Coronary artery (tissue), 2 donors: ENCODE data around the gene SLC44A5.

Experiments
- DNase-seq: peaks from one replicate; pipeline ENCODE4 v3.0.0-alpha.2; 2017; ENCODE audit warnings: low spot score
- H3K27ac ChIP-seq, 2 donors: fragments of 200-600 bp; sonication (generic); one replicate each; pipeline ENCODE4 v1.5.1; 2016 to 2019
- H3K4me3 ChIP-seq: fragments of 200-600 bp; sonication (generic); 2 replicates; pipeline ENCODE4 v1.5.1; 2016; ENCODE audit warnings: mild to moderate bottlenecking, moderate library complexity
- TF ChIP-seq, protein P1 (sequence below): fragments of 200-600 bp; sonication (generic); IDR thresholded peaks from one replicate; pipeline ENCODE4 v1.5.1; 2019; ENCODE audit warnings: antibody characterized with exemption

Gene SLC44A5

DNA sequence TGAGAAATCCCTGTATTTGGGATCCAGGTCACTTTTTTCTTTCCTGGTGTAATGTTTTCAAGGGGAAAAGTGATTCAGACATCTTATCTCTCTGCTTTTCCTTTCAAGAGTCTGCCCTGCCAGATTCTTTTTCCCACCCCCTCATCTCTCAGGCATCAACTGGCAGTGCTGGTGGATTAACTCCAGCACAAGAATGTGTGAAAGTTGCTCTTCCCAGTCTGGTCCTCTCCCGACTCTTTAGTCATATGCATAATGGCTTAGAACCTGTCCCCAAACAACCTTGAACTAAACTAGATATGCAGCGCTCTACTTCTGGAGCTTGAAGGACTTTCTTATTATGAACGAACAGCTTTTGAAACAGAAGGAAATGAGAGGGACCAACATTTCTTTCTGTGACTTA, 88.5 kb downstream of the SLC44A5 start:
- Histone ChIP-seq H3K4me3 (no peak overlapping the region), H3K27ac (no peak overlapping the region)
- TF ChIP-seq, protein P1, sequence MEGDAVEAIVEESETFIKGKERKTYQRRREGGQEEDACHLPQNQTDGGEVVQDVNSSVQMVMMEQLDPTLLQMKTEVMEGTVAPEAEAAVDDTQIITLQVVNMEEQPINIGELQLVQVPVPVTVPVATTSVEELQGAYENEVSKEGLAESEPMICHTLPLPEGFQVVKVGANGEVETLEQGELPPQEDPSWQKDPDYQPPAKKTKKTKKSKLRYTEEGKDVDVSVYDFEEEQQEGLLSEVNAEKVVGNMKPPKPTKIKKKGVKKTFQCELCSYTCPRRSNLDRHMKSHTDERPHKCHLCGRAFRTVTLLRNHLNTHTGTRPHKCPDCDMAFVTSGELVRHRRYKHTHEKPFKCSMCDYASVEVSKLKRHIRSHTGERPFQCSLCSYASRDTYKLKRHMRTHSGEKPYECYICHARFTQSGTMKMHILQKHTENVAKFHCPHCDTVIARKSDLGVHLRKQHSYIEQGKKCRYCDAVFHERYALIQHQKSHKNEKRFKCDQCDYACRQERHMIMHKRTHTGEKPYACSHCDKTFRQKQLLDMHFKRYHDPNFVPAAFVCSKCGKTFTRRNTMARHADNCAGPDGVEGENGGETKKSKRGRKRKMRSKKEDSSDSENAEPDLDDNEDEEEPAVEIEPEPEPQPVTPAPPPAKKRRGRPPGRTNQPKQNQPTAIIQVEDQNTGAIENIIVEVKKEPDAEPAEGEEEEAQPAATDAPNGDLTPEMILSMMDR: no peak
- DNase-seq: no peak

DNA sequence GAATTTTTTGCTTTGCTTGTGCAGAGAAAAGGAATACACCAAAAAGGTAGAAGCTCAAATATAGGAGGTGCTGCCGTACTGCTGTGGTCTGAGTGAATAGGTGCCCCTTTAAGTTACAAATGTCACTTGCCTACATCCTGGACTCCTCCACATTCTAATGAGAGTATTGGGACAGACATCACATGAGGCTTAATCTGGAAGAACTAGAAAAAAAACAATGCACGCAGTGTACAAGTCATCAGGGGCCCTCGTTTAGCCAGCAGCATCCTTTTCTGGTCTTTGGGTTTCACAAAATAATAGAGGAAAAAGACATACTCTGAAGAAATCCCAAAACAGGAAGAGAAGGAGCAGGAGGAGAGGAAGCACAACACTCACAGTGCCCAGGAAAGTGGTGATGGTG, 89.3 kb downstream of the SLC44A5 start:
- DNase-seq: no peak
- H3K4me3 ChIP-seq: no peak overlapping the region
- H3K27ac ChIP-seq: no peak overlapping the region
- TF ChIP-seq, protein P1: no peak

DNA sequence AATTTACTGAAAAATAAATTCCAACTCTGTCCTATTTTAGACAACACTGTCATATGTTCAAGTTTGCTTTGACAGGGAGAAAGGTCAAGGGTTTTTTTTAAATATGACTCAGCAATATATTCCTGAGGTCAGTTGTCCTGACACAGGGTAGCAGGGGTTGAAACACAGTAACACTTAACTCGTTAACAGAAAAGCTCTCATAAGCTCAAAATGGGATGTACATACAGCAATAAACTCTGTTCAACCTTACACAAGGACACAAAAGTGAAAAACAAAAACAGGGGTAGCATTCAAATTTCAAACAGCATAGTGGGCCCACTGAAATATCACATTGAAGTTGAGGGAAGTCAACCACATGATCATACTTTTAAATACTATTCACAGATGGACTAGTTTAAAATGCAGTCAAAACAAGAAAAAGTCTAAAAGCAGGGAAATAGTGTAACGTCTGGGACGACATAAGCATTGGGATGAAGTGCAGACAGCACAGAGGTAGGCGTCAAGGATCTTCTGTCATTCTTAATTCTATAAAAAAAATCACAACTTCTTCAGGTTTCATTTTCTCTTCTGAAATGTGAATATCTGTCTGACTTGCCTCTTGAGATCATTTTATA, 89.9 kb downstream of the SLC44A5 start:
- no peak overlapping the region for H3K4me3 ChIP-seq
- no peak for DNase-seq
- H3K27ac ChIP-seq: no peak overlapping the region
- TF ChIP-seq, protein P1: no peak

DNA sequence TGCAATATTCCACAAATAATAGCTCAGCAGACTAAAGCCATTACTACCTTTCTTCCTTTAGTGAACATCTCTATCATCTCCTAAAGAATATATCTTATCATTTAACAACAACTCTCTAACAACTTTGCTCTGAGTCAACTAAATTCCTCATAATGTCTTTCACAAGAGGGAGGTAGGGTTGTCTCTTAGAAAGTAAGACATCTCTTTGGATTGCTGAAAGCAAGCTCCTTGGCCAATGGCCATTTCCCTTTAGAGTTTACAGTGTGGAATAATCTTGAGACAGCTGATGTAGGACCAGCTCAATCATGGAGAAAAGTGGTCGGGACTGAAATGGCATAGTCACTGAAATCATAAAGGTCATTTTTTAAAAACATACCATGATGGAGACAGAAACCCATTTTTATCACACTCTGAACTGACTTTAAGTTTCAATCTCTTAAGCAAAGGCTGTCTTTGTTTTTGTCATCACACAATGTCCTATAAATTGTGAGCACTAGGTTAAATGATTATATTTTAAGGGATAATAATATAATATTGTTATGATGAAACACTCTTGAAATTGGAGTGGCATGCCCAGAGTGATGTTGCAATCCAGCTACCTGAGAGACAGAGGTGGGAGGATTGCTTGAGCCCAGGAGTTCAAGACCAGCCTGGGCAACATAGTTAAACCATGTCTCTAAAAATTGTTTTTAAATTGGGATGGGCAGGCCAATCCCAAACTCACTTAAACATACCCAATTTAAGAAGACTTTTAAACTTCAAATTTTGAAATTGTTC, 91.1 kb downstream of the SLC44A5 start:
- no peak for DNase-seq

DNA sequence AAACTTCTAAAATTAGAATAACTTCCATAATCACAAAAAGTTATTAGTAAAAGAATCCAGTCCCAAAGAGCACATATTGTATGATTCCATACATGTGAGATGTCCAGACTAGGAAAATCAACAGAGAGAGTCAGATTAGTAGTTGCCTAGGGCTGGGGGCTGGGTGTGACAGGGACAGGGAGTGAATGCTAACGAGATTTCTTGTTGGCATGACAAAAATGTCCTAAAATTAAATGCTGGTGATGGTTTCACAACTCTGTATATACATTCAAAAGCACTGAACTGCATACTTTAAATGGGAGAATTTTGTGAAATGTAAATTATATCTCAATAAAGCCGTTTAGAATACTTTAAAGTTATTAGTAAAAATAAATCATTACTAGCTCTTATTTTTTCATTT, 92.2 kb downstream of the SLC44A5 start:
- no peak overlapping the region for H3K4me3 ChIP-seq
- no peak for DNase-seq
- TF ChIP-seq, protein P1: no peak
- no peak overlapping the region for H3K27ac ChIP-seq

More for the DNA sequence above, 91.1 kb downstream of the SLC44A5 start:
- Histone ChIP-seq H3K4me3 (no peak overlapping the region), H3K27ac (no peak overlapping the region)
- TF ChIP-seq, protein P1: no peak

DNA sequence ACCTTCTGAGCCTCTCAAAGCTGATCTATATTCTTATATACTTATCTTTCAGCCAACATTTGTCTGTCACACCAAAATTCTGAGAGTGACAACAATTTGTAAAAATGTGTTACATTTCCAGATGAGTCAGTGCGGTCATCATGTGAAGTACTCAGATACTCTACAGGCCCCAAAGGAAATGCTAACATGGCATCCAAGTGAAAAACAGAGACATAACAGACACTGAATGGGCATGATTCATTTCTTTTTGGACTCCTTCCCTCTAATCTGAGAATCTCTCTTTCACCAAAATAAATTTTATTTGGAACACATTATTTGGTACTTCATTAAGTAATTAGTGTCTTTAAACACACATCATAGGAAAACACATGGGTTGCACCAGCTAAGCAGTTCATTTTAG, 96.6 kb downstream of the SLC44A5 start:
- TF ChIP-seq, protein P1: no peak
- DNase-seq: no peak
- H3K4me3 ChIP-seq: no peak overlapping the region
- H3K27ac ChIP-seq: no peak overlapping the region

DNA sequence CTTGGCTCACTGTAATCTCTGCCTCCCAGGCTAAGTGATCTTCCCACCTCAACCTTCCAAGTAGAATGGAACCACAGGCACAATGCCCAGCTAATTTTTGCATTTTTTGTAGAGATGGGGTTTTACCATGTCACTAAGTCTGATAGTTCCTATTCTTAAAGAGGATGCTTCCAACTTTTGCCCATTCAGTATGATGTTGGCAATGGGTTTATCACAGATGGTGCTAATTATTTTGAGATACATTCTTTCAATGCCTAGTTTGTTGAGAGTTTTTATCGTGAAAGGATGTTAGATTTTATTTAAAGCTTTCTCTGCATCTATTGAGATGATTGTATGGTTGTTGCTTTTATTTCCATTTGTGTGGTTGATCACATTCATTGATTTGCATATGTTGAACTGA, 103.9 kb downstream of the SLC44A5 start:
- DNase-seq: no peak
- Histone ChIP-seq H3K4me3 (no peak overlapping the region), H3K27ac (no peak overlapping the region)
- TF ChIP-seq, protein P1: no peak
